SK-N-SH treated with all-trans-retinoic acid at 6 μM for 48 hours (cell line): Measurements from ENCODE around the gene DCLK2.

Source experiments
- CREB5 ChIP-seq: fragments of 250-450 bp; sonication (Bioruptor Pico); IDR thresholded peaks from 2 replicates; pipeline ENCODE4 v1.5.1; 2020; ENCODE audit warnings: low read depth, mild to moderate bottlenecking, moderate library complexity
- ESRRG ChIP-seq: fragments of 250-450 bp; sonication (Bioruptor Pico); IDR thresholded peaks from 2 replicates; pipeline ENCODE4 v1.6.1; 2021; ENCODE audit warnings: mild to moderate bottlenecking
- GLIS3 ChIP-seq: fragments of 250-450 bp; sonication (Bioruptor Pico); IDR thresholded peaks from 2 replicates; pipeline ENCODE4 v1.5.0; 2020; ENCODE audit warnings: mild to moderate bottlenecking, moderate library complexity
- OSR1 ChIP-seq: fragments of 250-450 bp; sonication (Bioruptor Pico); IDR thresholded peaks from 2 replicates; pipeline ENCODE4 v1.8.0; 2022; ENCODE audit warnings: moderate library complexity, mild to moderate bottlenecking, inconsistent platforms
- SNAI2 ChIP-seq: fragments of 250-450 bp; sonication (Bioruptor Pico); IDR thresholded peaks from 2 replicates; pipeline ENCODE4 v1.5.0; 2020; ENCODE audit warnings: mild to moderate bottlenecking, moderate library complexity
- TOX ChIP-seq: fragments of 250-450 bp; sonication (Bioruptor Pico); IDR thresholded peaks from 2 replicates; pipeline ENCODE4 v1.8.0; 2021; ENCODE audit warnings: mild to moderate bottlenecking, moderate library complexity, borderline replicate concordance
- ZFP30 ChIP-seq: fragments of 450-650 bp; formaldehyde crosslinking; IDR thresholded peaks from 2 replicates; pipeline ENCODE4 v1.5.0; 2022; ENCODE audit warnings: mild to moderate bottlenecking, moderate library complexity
- ZNF8 ChIP-seq: fragments of 450-650 bp; formaldehyde crosslinking; IDR thresholded peaks from 2 replicates; pipeline ENCODE4 v1.5.0; 2020; ENCODE audit warnings: mild to moderate bottlenecking, moderate library complexity
- TF ChIP-seq, protein P1 (sequence below): fragments of 250-450 bp; sonication (Bioruptor Pico); IDR thresholded peaks from 2 replicates; pipeline ENCODE4 v1.8.0; 2021; ENCODE audit warnings: low read depth, mild to moderate bottlenecking, moderate library complexity, borderline replicate concordance
- TF ChIP-seq, protein P2 (sequence below): fragments of 250-450 bp; sonication (Bioruptor Pico); IDR thresholded peaks from 2 replicates; pipeline ENCODE4 v1.8.0; 2020; ENCODE audit warnings: mild to moderate bottlenecking, moderate library complexity, borderline replicate concordance

DNA sequence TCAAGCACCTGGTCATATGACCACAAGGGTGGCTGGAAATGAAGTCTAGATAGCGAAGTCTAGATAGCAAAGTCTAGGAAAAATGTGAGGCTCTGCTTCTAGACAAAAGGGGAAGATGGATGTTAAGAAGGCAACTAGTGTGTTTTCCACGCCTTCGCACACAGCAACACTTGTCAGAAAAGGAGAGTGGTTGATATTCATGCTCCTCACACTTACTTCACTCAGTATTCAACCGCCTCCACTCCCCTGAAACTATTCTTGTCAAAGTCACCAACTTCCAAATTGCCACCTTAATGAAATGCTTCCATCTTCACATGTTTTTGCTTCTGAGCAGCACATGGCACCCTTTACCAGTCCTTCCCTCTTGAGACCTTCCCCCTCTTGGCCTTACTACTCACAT is 27.7 kb upstream of the DCLK2 start:
- no peak for TF ChIP-seq OSR1 (CRISPR knock-in tag)
- no peak for TF ChIP-seq ESRRG
- no peak for TF ChIP-seq ZFP30 (CRISPR knock-in tag)
- TF ChIP-seq, protein P1, sequence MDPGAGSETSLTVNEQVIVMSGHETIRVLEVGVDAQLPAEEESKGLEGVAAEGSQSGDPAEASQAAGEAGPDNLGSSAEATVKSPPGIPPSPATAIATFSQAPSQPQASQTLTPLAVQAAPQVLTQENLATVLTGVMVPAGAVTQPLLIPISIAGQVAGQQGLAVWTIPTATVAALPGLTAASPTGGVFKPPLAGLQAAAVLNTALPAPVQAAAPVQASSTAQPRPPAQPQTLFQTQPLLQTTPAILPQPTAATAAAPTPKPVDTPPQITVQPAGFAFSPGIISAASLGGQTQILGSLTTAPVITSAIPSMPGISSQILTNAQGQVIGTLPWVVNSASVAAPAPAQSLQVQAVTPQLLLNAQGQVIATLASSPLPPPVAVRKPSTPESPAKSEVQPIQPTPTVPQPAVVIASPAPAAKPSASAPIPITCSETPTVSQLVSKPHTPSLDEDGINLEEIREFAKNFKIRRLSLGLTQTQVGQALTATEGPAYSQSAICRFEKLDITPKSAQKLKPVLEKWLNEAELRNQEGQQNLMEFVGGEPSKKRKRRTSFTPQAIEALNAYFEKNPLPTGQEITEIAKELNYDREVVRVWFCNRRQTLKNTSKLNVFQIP = no peak
- no peak for TF ChIP-seq GLIS3
- TF ChIP-seq, protein P2, sequence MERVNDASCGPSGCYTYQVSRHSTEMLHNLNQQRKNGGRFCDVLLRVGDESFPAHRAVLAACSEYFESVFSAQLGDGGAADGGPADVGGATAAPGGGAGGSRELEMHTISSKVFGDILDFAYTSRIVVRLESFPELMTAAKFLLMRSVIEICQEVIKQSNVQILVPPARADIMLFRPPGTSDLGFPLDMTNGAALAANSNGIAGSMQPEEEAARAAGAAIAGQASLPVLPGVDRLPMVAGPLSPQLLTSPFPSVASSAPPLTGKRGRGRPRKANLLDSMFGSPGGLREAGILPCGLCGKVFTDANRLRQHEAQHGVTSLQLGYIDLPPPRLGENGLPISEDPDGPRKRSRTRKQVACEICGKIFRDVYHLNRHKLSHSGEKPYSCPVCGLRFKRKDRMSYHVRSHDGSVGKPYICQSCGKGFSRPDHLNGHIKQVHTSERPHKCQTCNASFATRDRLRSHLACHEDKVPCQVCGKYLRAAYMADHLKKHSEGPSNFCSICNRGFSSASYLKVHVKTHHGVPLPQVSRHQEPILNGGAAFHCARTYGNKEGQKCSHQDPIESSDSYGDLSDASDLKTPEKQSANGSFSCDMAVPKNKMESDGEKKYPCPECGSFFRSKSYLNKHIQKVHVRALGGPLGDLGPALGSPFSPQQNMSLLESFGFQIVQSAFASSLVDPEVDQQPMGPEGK (CRISPR knock-in tag) = no peak
- TF ChIP-seq ZNF8 (CRISPR knock-in tag) = no peak
- TF ChIP-seq CREB5 = no peak
- no peak for TF ChIP-seq SNAI2 (CRISPR knock-in tag)
- TF ChIP-seq TOX (CRISPR knock-in tag) = no peak
